Ascending aorta (tissue), 2 donors: ENCODE data around the gene UAP1L1. TPM values are rescaled to one million over a fixed set of nuclear protein-coding genes. Genes with fewer than 3 reads are reported as not detected.

Experiments
- DNase-seq, 2 donors: peaks; one replicate each; pipeline ENCODE4 v3.0.0-alpha.2; 2019; ENCODE audit warnings: low spot score in 2 of 2
- H3K27ac ChIP-seq, 2 donors: fragments of 200-600 bp; sonication (generic); one replicate each; pipeline ENCODE4 v1.5.1; 2016 to 2017; ENCODE audit warnings: mild to moderate bottlenecking in 1 of 2
- H3K27me3 ChIP-seq: fragments of 200-600 bp; sonication (generic); one replicate; pipeline ENCODE4 v1.5.1; 2017
- H3K36me3 ChIP-seq, 2 donors: fragments of 200-600 bp; sonication (generic); one replicate each; pipeline ENCODE4 v1.5.1; 2016
- H3K4me1 ChIP-seq, 2 donors: fragments of 200-600 bp; sonication (generic); one replicate each; pipeline ENCODE4 v1.5.1; 2016 to 2017; ENCODE audit warnings: mild to moderate bottlenecking in 1 of 2
- H3K4me3 ChIP-seq, 2 donors: fragments of 200-600 bp; sonication (generic); one replicate each; pipeline ENCODE4 v1.5.1; 2016 to 2017; ENCODE audit warnings: mild to moderate bottlenecking in 1 of 2
- H3K9me3 ChIP-seq, 2 donors: fragments of 200-600 bp; sonication (generic); one replicate each; pipeline ENCODE4 v1.5.1; 2016
- CTCF ChIP-seq, 3 experiments: fragments of 200-600 bp in 2 of 3; fragments of 450-650 bp in 1 of 3; sonication (generic) in 2 of 3; IDR thresholded peaks; one replicate each; pipeline ENCODE4 v1.5.1; 2016 to 2019; ENCODE audit warnings: antibody characterized with exemption in 3 of 3, mild to moderate bottlenecking in 1 of 3, moderate library complexity in 1 of 3
- intact Hi-C: fragments of 100-400 bp; cut with DNase I; formaldehyde crosslinking; loops from one replicate; pipeline ENCODE4 v1.15.1; 2023
- total RNA-seq: library from RNA; depleted of rRNA; stranded (reverse); fragments of >200 nt; gene quantifications from one replicate; pipeline ENCODE4 v1.1.0, GENCODE V29; 2016

Gene UAP1L1
- total RNA-seq, 1 donor from 2014 or later, result 17.1 TPM

DNA sequence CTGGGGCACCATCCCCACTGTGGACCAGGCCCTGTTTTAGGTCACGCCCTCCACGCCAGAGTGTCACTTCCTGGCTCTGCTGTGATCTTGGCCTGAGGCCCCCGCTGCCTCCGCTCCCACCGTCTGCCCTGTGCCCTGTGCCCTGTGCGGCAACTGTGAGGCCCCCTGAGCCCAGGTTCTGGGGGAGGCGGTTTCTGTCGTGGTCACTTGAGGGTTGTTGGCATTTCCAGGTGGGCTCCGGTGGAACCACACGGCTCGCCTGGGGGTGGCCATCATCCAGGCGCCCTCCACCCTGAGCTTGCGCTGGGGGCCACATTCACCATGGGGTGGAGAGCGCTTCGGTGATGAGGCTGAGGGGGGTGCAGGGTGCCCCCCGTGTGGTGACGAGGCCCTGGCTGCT lies 30.7 kb downstream of the UAP1L1 start:
- Histone ChIP-seq H3K36me3 (peaks cover 68 to 94% of the 10 kb centered on the region in 2 donors), H3K27me3 (no peaks in the 10 kb centered on the region), H3K4me3 (no peak overlapping the region), H3K4me1 (no peaks in the 10 kb centered on the region), H3K27ac (no peak overlapping the region), H3K9me3 (no peaks in the 10 kb centered on the region)
- no peak for TF ChIP-seq CTCF (IDR thresholded peaks at IDR 0.05)
- intact Hi-C loops, result no loop called here
- DNase-seq, result no peak

- Histone ChIP-seq H3K4me1 (peaks cover 0 to 6% of the 10 kb centered on the region in 2 donors), H3K9me3 (no peaks in the 10 kb centered on the region), H3K27me3 (no peaks in the 10 kb centered on the region), H3K36me3 (peaks cover 60 to 86% of the 10 kb centered on the region in 2 donors), H3K27ac (no peak overlapping the region), H3K4me3 (no peak overlapping the region)
- DNase-seq, result no peak
- intact Hi-C loops, result no loop called here
- no peak for TF ChIP-seq CTCF (IDR thresholded peaks at IDR 0.05)
These were observed 31.4 kb downstream of the UAP1L1 start for GRCh38 chr9:137108608-137109249.

DNA sequence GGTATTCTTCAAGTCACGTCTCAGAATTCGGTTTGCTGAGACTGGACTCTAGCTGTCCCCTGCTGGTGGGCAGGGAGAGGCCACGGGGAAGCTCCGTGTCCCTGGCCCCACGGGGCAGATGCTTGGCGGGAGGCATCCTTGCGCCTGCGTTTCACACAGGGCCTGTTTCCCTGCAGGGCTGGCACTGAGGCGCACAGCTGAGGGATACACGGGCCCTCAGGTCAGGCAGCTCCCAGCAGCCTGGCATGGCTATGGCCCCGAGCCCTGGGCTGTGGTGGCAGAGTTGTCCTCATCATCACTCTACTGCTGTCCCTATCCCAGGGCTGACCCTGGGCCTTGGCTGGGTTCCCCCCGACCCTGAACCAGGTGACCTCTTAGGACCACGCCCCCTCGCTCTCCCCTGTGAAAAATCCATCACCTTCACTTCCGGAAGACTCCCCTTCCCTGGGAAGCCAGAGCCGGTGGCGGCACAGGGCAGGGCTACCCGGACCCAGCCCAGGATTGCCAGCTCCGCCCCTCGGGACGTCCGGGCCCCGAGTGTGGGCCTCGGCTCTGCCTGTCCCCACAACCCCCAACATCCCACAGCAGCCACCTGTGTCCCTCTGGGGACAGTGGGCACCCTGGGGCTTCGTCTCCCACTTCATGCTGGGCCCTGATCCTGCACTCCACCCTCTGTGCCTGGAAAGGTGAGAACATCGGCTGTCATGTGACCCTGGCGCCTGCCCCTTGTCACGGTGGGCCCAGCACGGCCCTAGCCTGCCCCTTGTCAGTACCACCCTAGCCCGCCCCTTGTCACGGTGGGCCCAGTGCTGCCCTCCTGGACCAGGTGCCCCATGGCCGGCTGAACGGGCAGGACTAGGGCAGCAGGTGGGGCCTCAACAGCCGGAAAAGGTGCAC lies 32.2 kb downstream of the UAP1L1 start:
- intact Hi-C loops, result no loop called here

GRCh38 chr9:137110147-137110910 lies 33.0 kb downstream of the UAP1L1 start:
- no peak overlapping the region for H3K4me3 ChIP-seq
- peaks cover 0 to 13% of the 10 kb centered on the region in 2 donors for H3K4me1 ChIP-seq
- no peak overlapping the region for H3K27ac ChIP-seq
- DNase-seq, result no peak
- no peaks in the 10 kb centered on the region for H3K9me3 ChIP-seq
- intact Hi-C loops, result no loop called here
- no peaks in the 10 kb centered on the region for H3K27me3 ChIP-seq
- peaks cover 46 to 70% of the 10 kb centered on the region in 2 donors for H3K36me3 ChIP-seq
- TF ChIP-seq CTCF (IDR thresholded peaks at IDR 0.05), result no peak

More for the DNA sequence above, 32.2 kb downstream of the UAP1L1 start:
- Histone ChIP-seq H3K27ac (no peak overlapping the region), H3K4me1 (peaks cover 0 to 6% of the 10 kb centered on the region in 2 donors), H3K36me3 (peaks cover 53 to 79% of the 10 kb centered on the region in 2 donors), H3K9me3 (no peaks in the 10 kb centered on the region), H3K27me3 (no peaks in the 10 kb centered on the region), H3K4me3 (no peak overlapping the region)
- DNase-seq, result no peak
- TF ChIP-seq CTCF (IDR thresholded peaks at IDR 0.05), result no peak

DNA sequence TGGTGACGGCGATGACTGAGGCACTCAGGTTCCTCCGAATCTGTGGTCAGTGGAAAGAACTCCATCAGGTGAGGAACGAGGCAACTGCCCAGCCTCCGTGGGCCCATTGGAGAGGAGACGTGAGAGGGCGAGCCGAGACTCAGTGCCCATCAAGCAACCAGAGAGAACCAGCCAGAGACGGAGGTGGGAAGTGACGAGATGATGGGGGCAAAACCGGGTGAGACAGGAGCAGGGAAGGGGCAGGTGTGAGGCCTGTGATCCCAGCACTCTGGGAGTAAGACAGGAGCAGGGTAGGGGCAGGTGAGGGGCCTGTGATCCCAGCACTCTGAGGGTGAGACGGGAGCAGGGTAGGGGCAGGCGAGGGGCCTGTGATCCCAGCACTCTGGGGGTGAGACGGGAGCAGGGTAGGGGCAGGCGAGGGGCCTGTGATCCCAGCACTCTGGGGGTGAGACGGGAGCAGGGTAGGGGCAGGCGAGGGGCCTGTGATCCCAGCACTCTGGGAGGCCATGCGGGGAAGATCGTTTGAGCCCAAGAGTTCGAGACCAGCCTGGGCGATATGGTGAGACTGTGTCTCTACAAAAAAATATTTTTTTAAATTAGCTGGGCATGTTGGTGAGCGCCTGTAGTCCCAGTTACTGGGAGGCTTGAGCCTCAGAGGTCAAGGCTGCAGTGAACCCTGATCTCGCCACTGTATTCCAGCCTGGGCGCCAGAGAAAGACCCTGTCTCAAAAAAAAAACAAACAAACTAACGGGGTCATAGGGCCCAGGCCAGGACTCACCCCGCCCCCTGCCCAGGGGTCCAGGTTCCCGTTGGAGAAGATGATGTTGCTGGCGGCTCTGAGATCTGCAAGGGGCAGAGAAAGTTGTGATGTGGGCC lies 33.8 kb downstream of the UAP1L1 start:
- peaks cover 39 to 62% of the 10 kb centered on the region in 2 donors for H3K36me3 ChIP-seq
- no peak overlapping the region for H3K4me3 ChIP-seq
- H3K27ac ChIP-seq, result no peak overlapping the region
- H3K9me3 ChIP-seq, result no peaks in the 10 kb centered on the region
- peaks cover 0 to 15% of the 10 kb centered on the region in 2 donors for H3K4me1 ChIP-seq
- intact Hi-C loops, result no loop called here
- TF ChIP-seq CTCF (IDR thresholded peaks at IDR 0.05), result no peak
- H3K27me3 ChIP-seq, result no peaks in the 10 kb centered on the region
- DNase-seq, result no peak
